22Rv1 (cell line): ENCODE data around the gene CARD11.

Source experiments
- ZFX ChIP-seq: fragments of 450-650 bp; IDR thresholded peaks from 2 replicates; pipeline ENCODE4 v1.6.1; 2017; ENCODE audit warnings: antibody characterized with exemption, borderline replicate concordance
- TF ChIP-seq, protein P1 (sequence below): fragments of 450-650 bp; IDR thresholded peaks from 2 replicates; pipeline ENCODE4 v1.5.1; 2017; ENCODE audit warnings: mild to moderate bottlenecking

- TF ChIP-seq, protein P1, sequence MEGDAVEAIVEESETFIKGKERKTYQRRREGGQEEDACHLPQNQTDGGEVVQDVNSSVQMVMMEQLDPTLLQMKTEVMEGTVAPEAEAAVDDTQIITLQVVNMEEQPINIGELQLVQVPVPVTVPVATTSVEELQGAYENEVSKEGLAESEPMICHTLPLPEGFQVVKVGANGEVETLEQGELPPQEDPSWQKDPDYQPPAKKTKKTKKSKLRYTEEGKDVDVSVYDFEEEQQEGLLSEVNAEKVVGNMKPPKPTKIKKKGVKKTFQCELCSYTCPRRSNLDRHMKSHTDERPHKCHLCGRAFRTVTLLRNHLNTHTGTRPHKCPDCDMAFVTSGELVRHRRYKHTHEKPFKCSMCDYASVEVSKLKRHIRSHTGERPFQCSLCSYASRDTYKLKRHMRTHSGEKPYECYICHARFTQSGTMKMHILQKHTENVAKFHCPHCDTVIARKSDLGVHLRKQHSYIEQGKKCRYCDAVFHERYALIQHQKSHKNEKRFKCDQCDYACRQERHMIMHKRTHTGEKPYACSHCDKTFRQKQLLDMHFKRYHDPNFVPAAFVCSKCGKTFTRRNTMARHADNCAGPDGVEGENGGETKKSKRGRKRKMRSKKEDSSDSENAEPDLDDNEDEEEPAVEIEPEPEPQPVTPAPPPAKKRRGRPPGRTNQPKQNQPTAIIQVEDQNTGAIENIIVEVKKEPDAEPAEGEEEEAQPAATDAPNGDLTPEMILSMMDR: no peak
- TF ChIP-seq ZFX: no peak
These were observed 34.8 kb upstream of the CARD11 start for GRCh38 chr7:3078514-3078913.
